ENCODE results near the gene RBPMS2.

RBPMS2 gene

DNA sequence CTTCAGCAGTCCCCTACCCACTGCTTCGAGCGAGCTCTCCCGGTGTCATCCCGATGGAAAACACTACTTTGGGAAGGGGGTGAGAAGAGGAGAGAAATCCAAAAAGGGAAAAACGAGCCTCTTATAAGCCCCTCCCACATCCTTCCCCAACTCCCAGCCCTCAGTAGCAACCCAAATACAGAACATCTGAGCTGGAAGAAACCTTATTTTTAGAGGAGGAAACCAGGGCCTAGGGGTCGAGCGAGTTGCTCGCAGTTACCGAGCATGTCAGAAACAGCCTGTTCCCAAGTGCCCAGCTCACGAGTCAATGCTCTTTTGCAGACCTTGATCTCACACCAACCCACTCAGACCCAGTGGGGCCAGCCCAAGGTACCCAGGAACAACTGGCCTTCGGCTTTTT lies 14.2 kb downstream of the RBPMS2 start:
- ChIA-PET POLR2A (interaction anchor here (0.6 kb wide), 1 partner anchor 84 kb away, joined by 4 read pairs; no protein-coding TSS in a partner anchor), CTCF (interaction anchor here (0.8 to 2.2 kb wide), 3 partner anchors 12 to 74 kb away, joined by 3 to 8 read pairs (median 6); no protein-coding TSS in a partner anchor)
- no peak for DNase-seq (ENCODE audit: extremely low spot score)
- TF ChIP-seq, protein P1, sequence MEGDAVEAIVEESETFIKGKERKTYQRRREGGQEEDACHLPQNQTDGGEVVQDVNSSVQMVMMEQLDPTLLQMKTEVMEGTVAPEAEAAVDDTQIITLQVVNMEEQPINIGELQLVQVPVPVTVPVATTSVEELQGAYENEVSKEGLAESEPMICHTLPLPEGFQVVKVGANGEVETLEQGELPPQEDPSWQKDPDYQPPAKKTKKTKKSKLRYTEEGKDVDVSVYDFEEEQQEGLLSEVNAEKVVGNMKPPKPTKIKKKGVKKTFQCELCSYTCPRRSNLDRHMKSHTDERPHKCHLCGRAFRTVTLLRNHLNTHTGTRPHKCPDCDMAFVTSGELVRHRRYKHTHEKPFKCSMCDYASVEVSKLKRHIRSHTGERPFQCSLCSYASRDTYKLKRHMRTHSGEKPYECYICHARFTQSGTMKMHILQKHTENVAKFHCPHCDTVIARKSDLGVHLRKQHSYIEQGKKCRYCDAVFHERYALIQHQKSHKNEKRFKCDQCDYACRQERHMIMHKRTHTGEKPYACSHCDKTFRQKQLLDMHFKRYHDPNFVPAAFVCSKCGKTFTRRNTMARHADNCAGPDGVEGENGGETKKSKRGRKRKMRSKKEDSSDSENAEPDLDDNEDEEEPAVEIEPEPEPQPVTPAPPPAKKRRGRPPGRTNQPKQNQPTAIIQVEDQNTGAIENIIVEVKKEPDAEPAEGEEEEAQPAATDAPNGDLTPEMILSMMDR (IDR thresholded peaks at IDR 0.05; ENCODE audit: control extremely low read depth, extremely low read depth, low read depth, missing control alignments): no peak

DNA sequence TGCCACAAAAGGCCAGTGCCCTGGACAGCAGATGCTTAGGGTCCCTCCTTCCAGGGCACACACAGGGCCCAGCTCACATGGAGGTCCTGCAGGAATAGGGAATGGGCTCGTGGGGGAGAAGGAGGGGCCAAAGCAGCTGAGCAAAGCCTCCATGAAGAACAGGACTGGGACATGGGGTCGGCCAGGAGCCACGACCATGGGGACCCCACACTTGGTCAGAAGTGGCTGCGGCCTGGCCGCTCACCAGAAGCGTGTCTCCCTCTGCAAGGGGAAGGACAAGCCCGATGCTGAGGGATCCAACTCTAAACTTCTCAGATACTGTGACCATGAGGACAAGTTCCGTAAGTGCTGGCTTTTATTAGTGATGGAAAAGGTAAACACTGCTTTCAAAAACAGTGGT lies 15.3 kb downstream of the RBPMS2 start:
- CTCF ChIA-PET: interaction anchor here (1.7 kb wide), 1 partner anchor 48 kb away, joined by 3 read pairs; no protein-coding TSS in a partner anchor
- POLR2A ChIA-PET: no interaction called here
- DNase-seq (ENCODE audit: extremely low spot score): no peak
- TF ChIP-seq, protein P1 (IDR thresholded peaks at IDR 0.05; ENCODE audit: control extremely low read depth, extremely low read depth, low read depth, missing control alignments): no peak

DNA sequence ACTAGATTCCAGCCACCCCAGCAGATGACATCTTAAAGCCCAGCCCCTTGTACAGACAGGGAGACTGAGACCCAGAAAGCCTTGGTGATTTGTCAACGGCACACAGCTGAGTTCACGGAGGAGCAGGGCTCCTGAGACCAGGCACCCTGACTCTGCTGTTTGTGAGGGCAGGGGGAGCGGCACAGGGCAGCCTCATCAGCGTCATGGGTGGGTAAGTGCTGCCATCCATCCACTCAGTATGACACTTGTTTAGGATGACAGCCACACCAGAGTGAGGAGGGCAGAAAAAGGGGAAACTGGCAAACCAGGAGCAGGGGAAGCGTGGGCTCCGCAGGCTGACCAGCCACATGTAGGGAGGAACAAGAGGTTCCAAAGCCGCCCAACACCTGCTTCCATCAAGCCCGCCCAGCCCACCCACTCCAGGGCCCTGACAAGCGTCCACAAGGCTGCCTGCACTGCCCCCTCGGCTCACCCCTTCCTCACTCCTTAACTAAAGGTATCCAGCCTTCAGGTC lies 19.9 kb downstream of the RBPMS2 start:
- ChIA-PET POLR2A (no interaction called here), CTCF (interaction anchor here (1.2 to 3.7 kb wide), 5 partner anchors 13 to 323 kb away, joined by 3 to 15 read pairs (median 5); no protein-coding TSS in a partner anchor)
- no peak for DNase-seq (ENCODE audit: extremely low spot score)
- TF ChIP-seq, protein P1 (IDR thresholded peaks at IDR 0.05; ENCODE audit: control extremely low read depth, extremely low read depth, low read depth, missing control alignments): no peak

DNA sequence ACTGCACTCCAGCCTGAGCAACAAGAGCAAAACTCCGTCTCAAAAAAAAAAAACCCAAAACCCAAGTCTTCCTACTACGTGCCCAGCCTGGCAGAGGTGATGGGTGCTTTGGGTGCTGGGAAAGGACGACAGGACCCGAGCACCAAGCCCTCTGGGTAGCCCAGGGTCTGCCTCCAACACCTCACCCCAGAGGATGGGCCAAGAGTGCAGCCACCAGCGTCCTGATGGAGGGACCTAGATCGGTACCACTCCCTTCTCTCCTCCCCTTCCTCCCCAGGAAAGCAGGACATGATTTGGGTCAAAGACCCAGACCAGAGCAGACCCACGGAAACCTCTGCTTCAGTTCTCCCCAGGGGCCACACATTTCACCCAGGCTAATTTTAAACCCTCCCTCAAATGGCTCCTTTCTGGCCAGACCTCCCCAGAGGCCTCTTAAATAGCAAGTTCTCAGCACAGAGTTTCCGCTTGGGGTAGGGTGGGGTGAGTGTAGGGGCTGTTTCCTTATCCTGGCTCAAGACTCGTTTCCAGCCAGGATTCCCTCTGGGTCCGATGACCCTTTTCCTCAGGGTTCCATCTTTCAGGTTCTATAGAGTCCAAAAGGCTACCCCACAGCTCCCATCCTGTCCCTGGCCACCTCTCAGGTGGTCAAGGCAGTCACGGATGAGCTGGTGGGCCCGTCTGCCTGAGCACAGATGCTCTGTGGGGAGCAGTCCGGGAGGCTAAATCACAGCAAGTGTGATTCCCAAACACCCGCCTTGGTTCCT lies 20.5 kb downstream of the RBPMS2 start:
- TF ChIP-seq, protein P1 (IDR thresholded peaks at IDR 0.05; ENCODE audit: control extremely low read depth, extremely low read depth, low read depth, missing control alignments): no peak
- DNase-seq (ENCODE audit: extremely low spot score): peak; percentile 65
- CTCF ChIA-PET: interaction anchor here (1.0 to 3.7 kb wide), 5 partner anchors 27 to 323 kb away, joined by 3 to 15 read pairs (median 3); no protein-coding TSS in a partner anchor
- POLR2A ChIA-PET: no interaction called here

DNA sequence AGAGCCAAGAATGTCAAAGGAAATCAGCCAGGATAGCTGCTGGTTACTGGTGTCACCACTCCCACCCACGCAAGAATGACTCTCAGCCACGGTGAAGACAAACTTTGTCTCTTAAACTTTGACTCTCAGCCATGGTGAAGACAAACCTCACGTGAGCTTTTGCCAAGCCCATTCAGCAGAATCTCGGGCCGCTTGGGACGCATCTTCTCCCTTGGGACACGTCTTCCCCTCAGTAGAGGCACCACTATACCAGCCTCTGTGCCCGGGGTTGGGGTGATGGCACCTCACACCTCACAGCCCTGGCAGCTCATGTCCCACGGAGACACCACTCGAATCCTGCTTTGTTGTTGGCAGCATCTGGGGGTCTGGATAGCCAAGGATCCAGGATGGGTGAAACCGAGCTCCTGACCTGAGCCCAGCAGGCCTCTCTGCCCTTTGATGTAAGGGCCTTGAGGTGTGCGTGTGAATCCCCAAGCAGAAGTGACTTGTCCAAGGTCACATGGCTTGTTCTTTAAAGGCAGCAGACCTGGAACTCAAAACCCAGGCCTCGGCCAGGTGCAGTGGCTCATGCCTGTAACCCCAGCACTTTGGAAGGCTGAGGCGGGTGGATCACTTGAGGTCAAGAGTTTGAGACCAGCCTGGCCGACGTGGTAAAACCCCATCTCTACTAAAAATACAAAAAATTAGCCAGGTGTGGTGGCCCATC lies 21.8 kb downstream of the RBPMS2 start:
- CTCF ChIA-PET: interaction anchor here (0.8 to 3.7 kb wide), 7 partner anchors 13 to 62 kb away, joined by 3 to 15 read pairs (median 4); no protein-coding TSS in a partner anchor
- peak; percentile 55 for DNase-seq (ENCODE audit: extremely low spot score)
- TF ChIP-seq, protein P1 (IDR thresholded peaks at IDR 0.05; ENCODE audit: control extremely low read depth, extremely low read depth, low read depth, missing control alignments): no peak
- POLR2A ChIA-PET: no interaction called here

DNA sequence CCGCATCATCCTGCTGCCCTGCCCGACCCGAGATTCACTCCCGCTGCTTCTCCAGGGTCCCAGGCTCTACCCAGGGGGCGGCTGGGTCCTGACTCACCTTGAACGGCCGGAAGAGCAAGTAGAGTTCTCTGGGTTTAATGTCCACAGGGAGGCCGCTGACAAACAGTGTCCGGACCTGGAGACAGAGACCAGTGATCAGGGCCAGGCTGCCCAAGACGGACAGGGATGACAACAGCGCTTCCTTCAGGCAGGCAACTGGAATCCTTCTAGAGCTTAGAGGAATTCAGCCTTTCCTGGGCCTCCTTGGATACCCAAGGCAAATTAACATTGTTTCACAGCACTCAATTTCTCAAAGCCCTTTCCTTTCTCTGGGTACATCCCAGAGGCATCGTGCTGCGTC lies 23.9 kb downstream of the RBPMS2 start:
- CTCF ChIA-PET: interaction anchor here (1.0 kb wide), 1 partner anchor 19 kb away, joined by 4 read pairs; no protein-coding TSS in a partner anchor
- TF ChIP-seq, protein P1 (IDR thresholded peaks at IDR 0.05; ENCODE audit: control extremely low read depth, extremely low read depth, low read depth, missing control alignments): no peak
- no peak for DNase-seq (ENCODE audit: extremely low spot score)
- POLR2A ChIA-PET: no interaction called here

All from GM10248 (cell line).